ENCODE measurements around the gene RAB36.

RAB36 gene

DNA sequence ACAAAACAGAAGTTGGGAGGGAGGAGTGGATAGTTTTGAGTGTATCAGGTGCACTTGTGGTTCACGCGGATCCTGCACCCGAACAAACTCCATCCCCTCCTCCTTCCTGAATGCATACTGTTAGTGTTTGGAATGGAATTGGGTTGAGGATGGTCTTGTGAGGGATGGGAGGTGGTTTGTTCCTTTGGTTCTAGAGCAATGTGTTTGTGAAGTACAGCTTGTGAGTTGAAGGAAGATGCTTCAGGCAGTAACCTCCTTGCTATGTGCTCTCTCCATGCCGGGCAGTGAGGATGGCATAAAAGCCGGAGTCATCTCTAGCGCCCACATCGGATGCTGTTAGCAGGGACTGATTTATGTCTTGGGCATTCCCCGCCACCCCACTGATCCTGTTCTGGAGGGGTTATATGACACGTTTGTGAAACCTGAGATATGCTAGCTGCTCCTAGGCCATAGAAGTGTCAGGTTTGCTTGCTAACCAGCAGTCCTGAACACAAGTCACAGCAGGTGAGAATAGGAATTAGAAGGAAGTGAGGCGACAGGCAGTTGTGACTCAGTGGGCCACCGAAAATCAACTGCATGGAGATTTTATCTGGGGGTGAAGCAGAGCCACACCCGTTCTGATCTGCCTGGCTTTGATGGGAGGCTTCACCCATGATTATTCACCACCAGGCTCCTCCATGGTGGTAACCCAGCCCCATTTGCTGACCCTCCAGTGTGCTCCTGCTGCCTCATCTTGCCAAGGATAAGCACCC, 37.2 kb downstream of the RAB36 start:
- DNase-seq (ENCODE audit: low read depth): peak; percentile 55

DNA sequence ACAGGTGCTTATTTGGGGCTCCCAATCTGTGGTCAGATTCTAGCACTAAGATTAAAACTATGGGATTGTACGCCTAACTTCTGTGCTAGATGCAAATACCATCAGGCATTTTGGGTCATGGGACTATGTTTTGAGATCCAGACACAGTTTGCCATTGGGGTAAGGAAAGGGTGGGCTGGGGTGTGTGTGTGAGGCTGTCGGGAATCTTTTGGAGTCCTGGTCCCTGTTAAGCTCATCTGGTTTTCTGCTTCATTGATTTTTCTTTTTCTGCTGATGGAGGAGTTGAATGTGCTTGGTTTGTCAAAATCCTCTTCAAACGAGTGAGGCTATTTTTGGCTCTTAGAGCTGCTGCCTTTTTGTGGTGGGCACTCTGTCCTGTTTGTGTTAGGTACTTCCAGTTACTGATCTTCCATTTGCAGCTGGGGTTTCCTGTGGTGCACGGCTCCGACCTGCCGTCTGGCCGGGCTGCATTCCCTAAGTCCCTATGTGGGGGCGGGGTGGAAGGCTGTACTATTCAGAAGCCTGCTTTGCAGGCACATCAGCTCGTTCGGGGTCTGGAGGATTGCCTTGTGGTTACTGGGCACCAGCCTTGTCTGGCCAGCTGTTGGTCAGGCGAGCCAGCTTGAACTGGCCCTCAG, 37.9 kb downstream of the RAB36 start:
- DNase-seq (ENCODE audit: low read depth): peak; percentile 74

DNA sequence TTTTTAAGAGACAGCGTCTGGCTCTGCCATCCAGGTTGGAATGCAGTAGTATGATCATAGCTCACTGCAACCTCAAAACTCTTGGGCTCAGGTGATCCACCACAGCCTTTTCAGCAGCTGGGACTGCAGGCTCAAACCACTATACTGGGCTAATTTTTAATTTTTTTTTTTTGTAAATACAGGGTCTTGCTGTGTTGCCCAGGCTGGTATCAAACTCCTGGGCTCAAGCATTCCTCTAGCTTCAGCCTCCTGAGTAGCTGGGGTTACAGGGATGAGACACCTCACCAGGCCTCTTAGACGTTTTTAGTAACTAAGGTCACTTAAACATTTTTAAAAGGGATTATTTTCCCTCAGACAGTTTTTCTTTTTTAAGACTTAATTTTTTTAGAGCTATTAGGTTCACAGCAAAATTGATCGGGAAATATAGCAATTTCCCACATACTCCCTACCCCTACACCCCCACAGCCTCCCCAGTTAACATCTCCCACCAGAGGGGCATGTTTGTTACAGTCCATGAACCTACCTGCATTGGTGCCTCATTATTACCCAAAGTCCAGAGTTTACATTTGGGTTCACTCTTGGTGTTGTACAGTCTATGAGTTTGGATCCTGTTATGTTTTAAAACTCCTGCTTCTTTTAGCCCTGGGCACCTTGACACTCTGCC, 39.0 kb downstream of the RAB36 start:
- DNase-seq (ENCODE audit: low read depth): no peak

DNA sequence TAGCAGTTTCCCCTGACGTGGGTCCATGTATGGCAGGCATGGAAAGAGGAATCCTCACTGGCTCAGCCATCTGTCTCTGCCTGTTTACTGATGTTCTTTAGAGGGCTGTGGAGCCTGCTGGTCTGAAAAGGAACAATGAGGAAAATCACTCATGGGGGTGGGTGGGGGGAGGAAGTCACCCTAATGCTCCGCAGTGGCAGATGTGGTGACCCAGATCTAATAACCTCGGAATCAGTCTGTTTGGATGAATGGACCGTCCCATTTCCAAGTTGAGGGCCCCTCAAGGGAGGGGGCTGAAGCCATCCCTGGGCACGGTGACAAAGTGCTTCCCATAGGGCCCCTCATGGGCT, 39.5 kb downstream of the RAB36 start:
- DNase-seq (ENCODE audit: low read depth): no peak

DNA sequence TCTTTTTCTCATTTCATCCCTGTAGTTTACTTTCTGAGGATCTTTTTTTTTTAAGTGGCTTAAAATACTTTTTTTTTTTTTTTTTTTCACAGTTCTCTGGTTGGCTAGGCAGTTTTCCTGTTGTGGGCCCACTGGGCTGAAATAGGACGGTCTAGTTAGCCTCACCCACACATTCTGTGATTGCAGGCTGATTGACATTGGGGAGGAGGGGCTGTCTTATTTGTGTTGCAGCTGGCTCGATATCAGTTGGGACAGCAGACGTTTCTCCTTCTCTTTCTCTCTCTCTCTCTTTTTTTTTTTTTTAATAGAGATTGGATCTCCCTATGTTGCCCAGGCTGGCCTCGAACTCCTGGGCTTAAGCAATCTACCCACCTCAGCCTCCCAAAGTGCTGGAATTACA, 41.9 kb downstream of the RAB36 start:
- DNase-seq (ENCODE audit: low read depth): peak; percentile 41

DNA sequence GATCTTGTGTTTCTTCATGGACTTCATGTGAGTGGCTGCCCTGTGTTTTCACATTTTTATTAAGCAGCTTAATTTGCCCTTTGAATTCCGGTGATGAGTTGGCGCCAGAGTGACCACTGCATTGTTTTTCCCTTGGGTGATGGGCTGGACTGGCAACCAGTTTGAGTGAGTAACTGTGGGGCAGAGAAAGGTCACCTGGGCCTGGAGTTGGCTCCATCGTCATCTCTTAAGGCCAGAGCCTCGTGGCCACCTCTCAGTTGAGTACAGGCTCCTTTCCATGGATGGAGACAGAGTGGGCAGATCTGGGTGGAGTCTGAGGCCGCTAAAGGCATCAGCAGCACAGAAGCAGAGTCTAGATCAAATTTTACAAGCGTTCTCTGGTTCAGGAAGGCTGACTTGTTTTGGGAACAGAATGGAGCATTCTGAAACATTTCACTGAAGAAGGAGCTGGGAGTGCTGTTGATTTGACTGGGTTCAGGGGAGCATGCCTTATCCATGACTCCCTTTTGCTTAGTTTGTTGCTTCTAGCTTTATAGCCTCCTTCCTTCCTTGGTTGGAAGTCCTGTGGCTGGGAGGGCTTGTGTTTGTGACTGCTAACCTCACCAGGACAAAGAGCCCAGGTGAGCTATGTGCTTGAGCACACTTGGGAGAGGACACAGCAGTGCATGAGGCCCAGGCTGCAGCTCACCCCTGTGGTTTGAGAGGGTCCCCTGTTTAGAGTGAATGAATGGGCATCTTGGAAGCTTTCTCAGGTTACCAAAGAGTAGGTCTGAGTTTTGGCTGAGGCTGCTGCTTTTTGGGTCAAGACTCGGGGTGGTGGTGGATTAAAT, 42.8 kb downstream of the RAB36 start:
- no peak for DNase-seq (ENCODE audit: low read depth)

DNA sequence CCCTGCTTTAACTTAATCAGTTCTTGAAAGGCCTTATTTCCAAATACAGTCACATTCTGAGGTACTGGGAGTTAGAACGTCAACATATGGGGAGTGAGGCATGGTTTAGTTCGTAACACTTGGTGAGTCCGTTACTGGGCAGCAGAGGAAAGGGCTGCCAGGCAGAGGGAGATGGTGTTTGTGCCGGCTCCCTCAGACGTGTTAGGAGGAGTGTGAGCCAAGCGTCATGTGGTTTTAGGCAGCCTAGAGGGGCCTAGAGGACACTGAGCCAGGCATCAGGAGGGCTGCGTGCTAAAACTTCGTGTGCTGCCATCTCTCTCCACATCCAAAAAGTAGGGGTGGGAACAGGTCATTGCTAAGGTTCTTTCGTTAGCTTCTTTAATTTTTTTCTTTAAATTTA, 45.2 kb downstream of the RAB36 start:
- no peak for DNase-seq (ENCODE audit: low read depth)

DNA sequence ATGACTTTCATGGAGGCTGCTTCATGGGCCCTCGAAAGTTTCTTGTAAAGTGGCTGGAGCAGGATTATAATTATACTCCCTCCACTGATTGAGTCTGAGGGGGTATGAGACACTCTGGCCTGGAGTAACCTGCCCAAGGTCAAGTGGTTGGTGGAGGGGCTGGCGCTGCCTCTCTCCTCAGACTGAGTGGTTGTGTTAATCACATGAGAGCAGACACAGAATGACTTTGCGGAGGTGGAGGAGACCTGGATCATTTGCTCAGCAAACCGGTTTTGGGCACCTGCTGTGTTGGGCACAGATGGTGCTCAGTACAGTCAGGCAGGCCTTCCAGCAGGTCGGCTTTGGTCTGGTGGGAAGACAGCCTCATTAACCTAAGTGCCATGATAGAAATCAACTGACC, 46.9 kb downstream of the RAB36 start:
- DNase-seq (ENCODE audit: low read depth): no peak

DNA sequence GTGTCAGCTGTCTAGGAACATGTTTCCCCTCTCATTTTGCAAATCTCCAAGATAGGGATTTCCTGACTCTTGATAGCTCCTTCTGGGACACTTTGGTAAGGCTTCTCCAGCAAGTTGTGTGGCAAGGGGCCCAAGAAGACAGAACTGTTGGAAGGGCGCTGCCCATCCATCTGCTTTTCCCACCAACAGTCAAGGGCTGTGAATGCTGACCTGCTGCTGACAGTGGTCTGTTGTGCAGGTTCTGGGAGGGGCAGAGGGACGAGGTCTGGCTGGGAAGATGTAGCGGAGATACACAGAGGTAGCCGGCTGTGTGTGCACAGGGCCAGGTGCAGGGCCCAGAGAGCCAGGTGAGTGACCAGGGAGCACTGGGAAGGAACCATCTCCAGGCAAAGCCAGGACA, 47.3 kb downstream of the RAB36 start:
- DNase-seq (ENCODE audit: low read depth): no peak

DNA sequence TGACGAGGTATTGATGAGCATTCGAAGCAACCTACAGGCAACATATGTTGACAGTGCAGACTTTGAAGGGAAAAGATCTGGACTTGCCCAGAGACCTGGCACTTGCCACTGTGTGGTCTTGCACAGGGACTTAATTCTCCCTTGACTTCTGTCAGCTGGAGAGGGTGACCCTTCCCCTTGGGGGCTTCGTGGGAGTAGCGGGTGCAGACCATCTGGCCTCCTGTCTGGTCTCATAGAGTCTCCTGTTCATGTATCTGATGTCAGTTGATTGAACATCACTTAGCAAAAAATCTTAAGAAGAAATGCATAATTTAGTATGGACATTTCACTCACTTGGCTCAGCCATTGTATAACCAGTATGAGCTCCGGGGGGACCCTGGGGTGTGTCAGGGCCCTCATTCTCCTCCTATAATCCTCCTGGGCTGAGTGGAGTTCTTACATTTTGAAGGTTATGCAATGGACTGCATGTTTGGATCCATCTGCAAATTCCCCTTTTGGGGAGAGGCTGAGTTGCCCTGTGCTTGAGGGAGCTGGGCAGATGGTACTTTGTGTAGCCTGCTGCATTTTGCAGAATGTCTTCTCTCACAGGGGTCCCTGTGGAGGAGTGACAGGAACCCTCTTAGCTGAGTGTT, 48.0 kb downstream of the RAB36 start:
- no peak for DNase-seq (ENCODE audit: low read depth)

DNA sequence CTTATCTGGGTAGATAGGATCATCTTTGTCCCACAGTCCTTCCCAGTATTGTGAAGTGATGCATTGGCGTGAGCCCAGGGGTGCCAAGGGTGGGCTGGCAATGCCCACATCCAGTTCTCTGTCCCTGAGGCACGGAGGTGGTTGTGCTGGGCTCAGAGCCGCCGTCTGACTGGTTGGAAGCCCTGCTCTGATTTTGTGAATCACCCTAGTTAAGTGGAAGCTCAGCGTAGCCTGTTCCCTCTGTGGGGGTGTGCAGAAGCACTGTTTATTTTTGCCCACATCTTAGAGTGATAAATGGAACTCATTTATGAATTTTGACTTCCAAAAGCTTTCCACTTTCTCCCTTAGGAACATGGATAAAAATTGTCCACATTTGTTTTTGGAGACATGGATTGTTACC, 48.6 kb downstream of the RAB36 start:
- DNase-seq (ENCODE audit: low read depth): no peak

DNA sequence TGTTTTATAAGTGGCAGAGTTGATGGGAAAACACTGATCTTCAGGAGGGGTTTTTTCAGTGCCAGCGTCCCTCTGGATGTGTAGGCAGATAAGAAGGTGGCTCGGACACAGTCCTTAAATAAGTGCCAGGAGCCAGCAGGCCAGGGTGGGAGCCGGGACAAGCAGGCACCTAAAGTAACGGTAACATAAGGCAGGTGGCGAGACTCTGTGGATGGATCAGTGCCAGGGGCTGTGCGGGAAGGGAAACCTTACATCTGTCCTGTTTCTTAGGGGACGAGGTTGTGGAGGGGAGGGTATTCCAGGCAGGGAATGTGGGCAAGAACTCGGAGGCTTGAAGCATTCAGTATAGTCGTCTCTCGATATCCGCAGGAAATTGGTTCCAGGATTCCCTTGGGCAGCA, 50.9 kb downstream of the RAB36 start:
- DNase-seq (ENCODE audit: low read depth): no peak

DNA sequence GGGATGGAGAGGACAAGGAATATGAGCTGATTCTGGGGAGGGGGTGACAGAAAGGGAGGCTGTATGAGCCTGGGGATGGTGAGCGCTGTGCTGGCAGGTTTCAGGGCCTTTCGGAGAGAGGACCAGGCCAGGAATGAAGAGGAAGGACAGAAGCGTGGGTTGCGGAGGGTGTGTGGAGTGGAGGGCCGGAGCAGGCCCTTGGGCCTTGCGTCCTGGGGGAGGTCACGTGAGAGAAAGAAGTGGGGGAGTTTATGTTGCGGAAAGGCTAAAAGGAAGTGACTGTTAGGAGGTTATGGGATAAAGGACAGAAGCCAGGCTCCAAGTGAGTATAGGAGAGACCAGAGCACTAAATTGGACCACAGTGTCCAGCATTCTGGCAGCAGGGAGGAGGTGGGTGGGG, 52.6 kb downstream of the RAB36 start:
- DNase-seq (ENCODE audit: low read depth): no peak

DNA sequence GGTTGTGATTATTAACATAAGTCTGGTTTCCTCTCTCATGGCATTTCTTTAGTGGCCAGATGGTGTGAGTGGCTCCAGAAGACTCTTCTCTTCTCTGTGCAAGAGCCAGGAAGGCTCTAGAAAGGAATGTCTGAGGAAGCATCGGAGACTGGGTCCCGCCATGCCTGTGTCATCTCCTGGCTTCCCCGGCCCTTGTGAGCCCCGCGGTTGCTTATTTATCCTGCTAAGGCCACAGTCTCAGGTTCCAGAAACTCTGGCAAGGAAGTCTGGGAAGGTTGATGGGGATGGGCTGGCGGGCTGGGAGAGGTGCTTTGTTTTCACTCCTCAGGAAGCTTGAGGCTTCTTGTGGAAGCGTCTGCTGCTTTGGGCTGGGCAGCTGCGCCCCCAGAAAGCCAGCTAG, 53.9 kb downstream of the RAB36 start:
- peak; percentile 75 for DNase-seq (ENCODE audit: low read depth)

DNA sequence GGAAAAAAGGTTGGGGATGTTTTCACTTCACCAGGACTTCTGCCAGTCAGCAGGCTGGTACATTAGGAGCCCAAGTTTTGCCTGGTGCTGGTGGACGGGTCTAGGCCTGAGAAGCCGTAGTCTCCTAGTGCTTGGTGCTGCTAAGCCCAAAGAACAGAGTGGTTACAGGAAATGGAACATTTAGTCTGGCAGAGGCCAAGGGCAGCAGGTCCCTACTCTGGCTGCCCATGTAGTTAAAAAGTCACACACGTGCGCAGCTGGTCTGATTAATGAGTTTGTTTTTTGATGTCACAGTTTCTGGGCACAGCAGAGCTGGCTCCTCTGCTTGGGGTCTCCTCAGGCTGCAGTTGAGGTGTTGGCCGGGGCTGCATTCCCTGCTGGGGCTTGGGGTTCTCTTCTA, 55.6 kb downstream of the RAB36 start:
- no peak for DNase-seq (ENCODE audit: low read depth)

DNA sequence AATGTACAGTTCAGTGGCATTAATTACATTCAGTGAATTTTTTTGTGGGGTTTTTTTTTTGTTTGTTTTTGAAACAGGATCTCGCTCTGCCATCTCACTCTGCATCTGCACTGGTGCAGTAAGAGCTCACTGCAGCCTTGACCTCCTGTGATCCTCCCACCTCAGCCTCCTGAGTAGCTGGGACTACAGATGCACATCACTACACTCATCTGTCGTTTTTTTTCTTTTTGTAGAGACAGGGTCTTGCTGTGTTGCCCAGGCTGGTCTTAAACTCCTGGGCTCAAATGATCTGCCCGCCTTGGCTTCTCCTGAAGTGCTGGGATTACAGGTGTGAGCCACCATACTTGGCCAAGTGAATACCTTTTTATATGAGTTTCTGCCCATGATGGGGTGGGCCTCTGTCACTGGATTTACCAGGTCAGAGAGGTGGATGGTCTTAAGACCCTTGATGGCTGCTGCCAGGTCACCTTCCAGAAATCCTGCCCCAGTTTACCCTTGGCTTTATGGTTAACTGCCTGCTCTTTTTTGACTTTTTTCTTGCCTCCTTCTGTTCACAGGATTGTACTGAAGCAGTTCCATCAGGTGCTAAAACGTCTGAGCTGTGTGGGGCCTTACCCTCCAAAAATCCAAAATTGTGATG, 57.7 kb downstream of the RAB36 start:
- DNase-seq (ENCODE audit: low read depth): no peak

DNA sequence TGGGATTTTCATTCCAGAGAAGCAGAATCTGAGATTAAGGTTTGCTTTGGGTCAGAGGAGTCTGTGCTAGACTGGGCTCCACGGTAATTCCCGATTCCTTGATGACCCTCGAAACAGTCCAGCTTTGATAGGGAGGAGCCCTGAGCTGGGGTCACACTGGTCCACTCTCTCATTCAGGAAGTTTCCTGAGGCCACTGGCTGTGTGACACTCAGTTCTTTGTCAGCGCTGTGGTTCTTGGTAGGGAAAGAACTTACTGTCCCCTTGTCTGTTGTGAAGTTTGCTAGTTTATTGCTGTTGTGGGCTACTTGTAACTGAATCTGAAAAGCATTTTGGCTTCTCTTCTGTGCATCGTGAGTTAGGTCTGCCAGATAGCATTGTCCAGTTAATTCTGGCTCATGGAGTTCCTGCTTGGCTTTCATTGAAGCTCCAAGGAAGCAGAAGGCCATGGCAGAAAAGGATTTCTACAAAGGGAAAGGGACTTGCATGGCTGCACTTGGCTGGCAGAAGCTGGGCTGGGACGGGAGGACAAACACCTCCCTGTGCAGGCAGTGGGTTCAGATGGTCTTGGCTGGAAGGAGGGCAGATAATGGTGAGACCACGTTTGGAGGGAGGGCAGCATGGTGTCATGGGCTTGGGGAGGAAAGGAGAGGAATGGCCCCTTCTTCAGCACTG, 58.3 kb downstream of the RAB36 start:
- DNase-seq (ENCODE audit: low read depth): no peak

DNA sequence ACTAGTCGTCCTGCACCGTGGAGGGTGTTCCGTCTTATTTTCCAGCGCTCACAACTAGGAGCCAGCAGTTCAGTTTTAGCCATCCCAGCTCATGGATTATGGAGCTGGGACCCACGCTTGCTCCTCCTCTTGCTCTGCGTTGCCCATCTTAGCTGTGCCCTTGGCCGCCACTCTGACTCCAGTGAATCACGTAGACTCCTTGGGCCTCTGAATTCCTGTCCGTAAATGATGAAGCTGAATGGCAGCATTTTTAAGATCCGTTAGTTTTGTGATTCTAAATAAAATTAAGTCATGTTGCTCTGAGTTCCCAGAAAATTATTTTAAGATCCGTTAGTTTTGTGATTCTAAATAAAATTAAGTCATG, 58.8 kb downstream of the RAB36 start:
- DNase-seq (ENCODE audit: low read depth): no peak

DNA sequence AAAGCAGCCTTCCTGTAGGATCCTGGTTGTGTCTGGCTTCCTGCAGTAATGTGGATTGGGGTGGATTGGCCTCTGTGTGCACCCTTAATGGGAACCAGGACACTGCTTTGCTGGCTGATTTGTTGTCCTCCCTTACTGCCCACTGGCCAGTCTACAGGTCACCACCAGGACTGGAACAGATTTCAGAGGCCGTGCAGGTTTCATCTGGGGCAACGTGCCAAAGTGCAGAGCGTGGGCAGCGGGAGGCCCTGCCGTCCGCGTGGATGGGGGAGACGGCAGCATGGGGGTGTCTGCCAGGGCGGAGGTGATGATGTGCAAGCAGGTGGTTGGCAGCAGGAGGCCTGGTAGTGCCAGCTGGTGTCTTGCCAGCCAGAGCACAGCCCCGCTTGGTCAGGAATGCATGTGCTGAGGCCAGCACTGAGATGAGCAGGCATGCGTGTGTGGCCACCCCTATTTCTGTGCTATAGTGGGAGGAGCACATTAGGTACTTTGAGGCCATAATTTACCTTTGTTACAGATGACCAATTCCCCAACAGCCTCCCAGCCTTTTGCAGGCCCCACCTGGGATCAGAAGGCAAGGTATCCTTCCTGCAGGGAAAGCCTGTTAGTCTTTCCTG, 59.4 kb downstream of the RAB36 start:
- DNase-seq (ENCODE audit: low read depth): no peak

DNA sequence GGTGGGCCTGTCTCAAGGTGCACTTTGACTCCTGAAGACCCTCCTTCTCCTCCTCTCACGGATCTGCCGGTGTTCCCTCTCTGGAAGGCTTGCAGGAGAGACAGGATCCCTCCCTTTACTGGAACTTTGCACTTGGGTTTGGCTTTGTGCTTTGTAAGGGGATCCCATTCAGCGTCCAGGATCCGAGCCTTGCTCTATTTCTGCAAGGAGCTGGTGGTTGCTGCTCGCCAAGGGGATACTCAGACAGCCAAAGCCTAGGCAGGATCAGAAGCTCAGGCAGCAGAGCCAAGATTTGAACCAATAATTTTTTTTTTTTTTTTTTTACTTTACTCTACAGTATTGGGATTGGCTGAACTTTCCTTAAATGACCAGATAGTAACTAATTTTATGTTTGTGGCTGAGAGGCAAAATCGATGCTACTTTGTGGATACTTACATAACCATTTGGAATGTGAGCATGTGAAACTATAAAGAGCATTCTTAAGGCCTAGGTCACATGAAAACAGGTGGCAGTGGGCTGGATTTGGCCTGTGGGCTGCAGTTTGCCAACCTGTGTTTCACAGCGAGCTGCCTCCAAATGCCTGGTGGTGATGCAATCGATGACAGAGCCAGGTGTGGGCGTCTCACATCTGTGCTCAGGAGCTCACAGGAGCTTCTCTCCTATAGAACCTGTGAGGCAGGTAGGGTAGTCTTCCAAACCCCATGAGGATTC, 60.2 kb downstream of the RAB36 start:
- no peak for DNase-seq (ENCODE audit: low read depth)
